Left hindlimb (tissue), 1 donor: ENCODE measurements around the gene PDGFD.

ENCODE experiments used
- DNase-seq: peaks from one replicate; pipeline ENCODE4 v3.0.0-alpha.2; 2018

PDGFD gene

GRCh38 chr11:103995896-103996295, 168.1 kb downstream of the PDGFD start:
- no peak for DNase-seq

DNA sequence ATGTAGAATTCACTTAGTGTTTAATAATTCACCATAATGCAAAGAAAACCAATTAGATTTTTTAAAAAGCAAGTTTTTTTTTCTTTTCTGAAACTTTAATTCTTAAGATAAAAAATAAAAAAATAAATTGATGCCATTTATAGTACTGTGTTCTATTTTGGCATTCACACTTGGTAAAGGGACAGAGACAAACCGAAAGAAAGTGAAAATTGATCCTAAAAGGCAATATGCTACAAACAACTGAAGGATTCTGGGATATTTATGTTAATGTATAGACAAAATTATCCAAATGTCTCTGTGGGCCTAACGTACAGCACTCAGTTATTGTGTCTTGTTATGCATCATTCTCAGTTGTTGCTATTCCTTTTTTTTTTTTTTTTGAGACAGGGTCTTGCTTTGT, 169.4 kb downstream of the PDGFD start:
- DNase-seq: no peak

DNA sequence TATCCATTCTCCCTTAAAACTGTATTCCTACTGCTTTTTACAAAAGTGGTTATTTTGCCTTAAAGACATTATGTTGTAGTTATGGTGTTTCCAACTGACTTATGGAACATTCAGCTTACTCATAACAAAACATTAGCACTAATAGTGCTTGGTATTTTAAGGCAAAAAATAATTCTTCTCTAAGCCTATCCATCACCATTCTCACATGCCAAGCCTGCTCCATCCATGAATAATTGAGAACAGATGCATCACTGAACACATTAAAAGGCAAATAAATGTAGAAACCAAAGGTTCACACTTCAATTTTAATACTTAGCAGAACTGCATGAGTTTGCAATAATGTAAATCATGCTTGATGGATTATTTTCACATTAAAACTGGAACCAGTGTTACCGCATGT, 169.9 kb downstream of the PDGFD start:
- DNase-seq: no peak

- no peak for DNase-seq
These were observed 170.4 kb downstream of the PDGFD start for GRCh38 chr11:103993507-103993906.

GRCh38 chr11:103988595-103988969, 175.4 kb downstream of the PDGFD start:
- no peak for DNase-seq

DNA sequence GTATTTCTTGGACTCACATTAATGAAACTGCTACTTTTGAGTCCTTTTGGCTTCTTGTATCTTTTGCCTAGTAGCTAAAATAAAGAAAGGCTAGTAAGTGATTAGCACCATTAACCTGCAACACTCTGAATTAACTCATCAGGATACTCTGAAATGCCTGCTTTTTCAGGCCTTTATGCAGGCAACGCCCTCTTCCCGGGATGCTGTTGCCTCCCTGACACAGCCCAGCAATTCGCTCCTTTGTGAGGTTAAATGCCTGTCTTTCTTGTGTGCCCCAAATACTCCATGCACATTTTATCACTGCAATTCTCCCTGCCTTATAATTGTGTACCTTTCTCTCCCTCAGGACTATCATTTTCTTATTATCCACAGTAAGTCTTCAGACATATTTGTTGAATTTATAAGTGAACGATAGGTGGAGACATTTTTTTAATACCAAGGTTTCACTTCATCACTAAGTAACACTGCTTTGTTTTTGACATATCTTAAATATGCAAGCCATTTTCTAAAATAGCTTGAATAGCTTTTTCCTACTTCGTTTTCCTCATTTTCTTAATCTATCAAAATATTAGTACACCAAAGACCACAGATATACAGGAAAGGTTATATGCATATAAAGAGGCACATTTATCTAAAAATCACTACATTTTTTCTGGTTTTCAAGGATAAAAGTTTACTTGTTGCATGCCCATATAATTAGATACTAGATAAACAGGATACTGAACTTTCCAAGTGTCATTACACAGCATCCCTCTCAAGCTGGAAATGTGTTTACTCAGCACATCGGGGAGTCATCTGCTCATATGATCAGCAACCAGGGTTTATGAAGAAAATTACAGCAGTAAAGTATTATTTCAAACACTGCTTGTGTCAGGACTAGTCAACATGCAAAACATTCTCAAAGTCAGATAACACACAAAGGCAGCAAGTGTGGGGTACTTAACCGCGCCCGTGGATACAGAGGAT, 176.0 kb downstream of the PDGFD start:
- no peak for DNase-seq

GRCh38 chr11:103985041-103985440, 178.9 kb downstream of the PDGFD start:
- DNase-seq: no peak

DNA sequence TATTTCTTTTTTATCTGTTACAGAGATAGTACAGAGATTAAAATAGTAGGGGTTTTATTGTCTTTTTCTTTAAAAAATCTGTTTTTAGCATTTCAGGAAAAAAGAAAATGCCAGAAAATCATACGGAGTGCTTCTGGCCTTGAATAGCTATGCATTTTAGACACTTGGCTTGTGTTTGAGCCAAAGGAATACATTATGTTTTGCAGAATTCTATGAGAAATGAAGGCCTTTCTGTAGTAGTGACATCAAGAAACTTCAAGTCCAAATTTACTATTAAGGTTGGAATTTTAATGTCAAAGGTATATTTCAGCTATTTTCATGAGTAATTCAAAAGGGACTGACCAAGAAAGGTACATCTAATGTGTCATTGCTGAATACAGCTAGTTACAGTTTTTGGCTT, 183.8 kb downstream of the PDGFD start:
- DNase-seq: no peak

DNA sequence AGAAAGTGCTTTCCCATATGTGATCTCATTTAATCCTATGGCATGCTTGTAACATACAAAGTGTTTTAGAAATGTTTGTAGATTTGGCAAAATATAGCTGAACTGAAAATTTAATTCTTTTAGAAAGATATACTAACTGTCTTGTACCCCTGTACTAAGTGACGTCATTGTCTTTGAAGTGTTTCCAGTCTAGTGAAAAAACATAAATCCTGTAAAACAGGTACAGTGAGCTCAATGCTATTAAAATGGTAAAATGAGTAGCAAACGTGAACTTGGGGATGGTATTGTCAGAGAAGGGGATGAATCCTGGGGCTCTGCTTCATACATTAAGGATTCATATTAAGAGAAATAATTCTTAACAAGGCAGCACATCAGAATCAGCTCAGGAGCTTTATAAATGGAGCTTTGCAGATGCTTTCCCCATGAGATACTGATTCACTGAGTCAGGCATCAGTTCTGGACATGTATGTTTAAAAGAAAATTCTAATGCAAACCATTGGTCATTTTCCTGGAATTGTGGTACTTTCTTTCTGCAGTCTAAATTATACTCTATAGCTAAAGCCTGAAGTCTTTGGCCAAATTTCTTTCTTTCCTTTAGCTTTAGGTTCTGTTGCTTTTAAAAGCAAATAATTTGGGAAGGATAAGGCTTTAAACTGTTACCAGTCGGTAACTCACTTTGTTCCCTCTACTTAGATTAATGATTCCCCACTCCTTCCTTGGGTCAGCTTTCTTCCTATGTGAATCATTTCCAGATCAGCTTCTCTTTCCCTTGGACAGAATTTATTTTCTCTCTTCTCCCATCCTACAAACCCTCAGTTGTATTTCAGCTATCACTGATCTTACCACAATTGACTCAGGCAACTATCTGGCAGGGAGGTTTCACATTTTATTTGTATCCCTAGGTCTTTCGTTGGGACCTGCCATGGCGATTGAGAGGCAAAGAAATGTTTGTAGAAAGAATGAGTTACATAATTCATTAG, 185.0 kb downstream of the PDGFD start:
- no peak for DNase-seq

GRCh38 chr11:103972013-103972412, 191.9 kb downstream of the PDGFD start:
- no peak for DNase-seq

DNA sequence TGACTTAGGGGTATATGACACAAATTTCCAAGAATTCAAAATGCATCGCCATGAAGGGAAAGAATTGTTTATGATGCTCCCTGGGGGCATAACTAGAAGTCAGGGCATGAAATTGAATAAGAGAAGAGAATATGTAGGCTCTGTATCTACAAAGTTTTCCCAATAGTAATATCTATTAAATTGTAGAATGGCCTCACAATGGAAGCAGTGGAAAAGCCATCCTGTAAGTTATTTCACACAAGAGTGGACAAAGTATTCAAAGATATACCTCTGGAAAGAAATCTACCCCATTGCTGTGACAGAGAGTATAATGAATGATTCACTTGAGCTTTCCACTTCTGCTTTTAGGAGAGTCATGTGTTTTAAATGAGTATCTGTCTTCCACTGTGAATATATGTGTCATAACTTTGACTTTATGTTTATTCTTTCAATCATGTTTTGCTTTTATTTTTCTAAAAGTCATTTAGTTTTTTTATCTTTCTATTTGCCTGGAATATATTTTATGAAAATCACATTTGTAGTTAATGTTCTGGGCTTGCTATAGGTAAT, 193.2 kb downstream of the PDGFD start:
- no peak for DNase-seq

GRCh38 chr11:103968685-103969084, 195.3 kb downstream of the PDGFD start:
- no peak for DNase-seq

DNA sequence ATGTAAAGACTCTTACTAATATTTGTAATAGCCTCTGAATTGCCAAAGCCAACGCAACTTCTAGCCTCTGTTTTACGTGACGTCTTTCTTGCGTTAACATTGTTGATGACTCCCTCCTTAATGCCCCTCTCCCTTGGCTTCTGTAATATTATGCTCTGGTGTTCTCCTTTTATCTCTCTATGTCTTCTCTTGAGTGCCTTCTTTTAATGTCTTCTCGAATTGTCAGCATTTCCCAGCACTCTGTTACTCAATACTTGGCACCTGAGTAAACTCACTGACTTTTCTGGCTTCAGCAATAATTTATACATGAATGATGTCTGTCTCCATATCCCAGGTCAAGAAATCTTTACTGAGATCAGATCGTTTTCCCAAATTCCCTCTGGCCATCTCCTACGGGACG, 196.0 kb downstream of the PDGFD start:
- DNase-seq: no peak

GRCh38 chr11:103964390-103964789, 199.6 kb downstream of the PDGFD start:
- DNase-seq: no peak

- DNase-seq: no peak
These were observed 200.3 kb downstream of the PDGFD start for GRCh38 chr11:103963648-103964047.

- no peak for DNase-seq
These were observed 202.9 kb downstream of the PDGFD start for GRCh38 chr11:103961010-103961409.

DNA sequence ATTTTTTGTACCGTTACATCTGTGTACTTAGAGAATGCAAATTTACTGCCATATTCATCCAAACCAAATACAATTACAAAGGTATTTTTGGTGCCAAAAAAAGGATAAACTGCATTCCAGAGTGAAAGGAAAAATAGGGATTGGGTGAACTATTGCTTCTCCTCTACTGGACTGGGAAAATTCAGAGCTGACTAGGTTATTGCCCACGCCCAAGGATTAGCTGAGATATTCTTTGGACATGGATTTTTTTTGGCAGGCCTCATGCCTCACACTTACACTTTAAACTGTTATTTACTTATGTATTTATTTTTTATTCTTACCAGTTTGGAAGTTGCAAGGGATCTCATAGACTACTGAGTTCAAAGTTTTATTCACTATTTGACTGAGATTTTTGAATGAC, 203.8 kb downstream of the PDGFD start:
- no peak for DNase-seq

DNA sequence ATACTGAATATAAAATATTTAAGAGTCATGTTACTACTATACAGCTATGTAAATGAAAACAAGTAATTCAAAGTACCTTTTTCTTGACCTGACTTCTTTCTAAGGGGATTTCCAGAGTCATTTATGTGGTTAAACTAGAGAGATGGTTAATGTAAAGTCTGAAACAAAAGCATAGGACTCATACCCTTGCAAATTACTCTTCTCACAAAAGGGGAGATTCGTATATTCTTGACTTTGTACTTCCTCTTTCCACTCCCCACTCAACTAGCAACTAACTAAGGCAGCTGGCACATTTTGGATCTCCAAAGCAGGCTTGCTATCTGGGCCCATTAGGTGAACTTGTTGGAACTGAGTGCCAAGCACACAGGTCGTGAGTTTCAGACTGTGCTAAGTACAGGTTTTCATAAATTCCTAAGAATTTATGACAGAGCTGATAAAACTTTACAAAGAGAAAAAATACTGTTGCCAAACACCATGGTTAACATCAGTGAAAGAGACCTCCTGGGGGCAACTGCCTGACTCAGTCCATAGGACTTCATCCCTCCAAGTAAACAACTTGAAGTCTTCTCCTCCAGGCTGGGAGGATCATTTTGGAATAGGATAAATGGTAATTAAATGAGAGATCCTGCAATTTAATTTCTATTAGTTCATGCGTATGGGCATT, 204.5 kb downstream of the PDGFD start:
- no peak for DNase-seq

DNA sequence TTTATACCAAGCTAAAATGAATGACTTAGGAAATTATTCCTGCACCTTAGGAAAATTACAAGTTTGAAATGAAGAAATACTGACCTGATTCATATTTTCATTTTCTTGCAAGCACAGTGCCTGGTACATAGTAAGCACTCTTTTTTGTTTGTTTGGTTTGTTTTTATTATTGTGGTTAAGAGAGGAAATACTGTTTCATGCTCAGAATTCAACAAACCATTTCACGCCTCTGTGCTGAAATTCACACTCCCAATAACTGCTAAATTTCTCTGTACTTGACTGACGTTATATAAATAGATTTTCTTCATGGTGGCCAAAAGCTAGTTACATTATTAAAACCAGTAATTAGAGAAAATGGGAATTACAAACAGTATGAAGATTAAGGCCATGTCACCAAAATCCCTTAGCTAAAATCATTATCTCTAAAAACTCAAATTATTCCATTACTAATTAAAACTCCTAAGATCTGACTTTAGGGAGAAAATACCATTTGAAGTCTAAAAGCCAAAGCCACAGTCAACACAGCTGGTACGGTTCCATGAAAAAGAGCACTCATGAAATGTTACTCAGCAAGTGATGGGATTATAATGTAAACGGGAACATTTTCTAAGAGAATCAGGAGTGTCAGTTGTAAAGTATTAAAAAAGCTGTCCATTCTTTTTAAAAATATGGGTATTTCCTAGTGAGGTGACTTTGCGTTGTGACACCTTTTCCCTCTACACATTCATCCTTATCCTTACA, 205.3 kb downstream of the PDGFD start:
- DNase-seq: no peak

- DNase-seq: no peak
These were observed 210.0 kb downstream of the PDGFD start for GRCh38 chr11:103953797-103954486.

GRCh38 chr11:103949781-103950180, 214.2 kb downstream of the PDGFD start:
- no peak for DNase-seq
